Mesothelial cell of epicardium (in vitro differentiated cells): ENCODE measurements around the gene FXR1. TPM values are rescaled to one million over a fixed set of nuclear protein-coding genes. Genes with fewer than 3 reads are reported as not detected.

ENCODE experiments used
- DNase-seq, 2 experiments: peaks; one replicate each; pipeline ENCODE4 v3.0.0; 2021; ENCODE audit warnings: low spot score in 2 of 2; ENCODE audit not compliant: unreplicated experiment in 2 of 2
- H3K27ac Mint-ChIP-seq: 2 replicates; pipeline ENCODE4 v1.8.0; 2021; ENCODE audit warnings: mixed read lengths
- H3K27me3 Mint-ChIP-seq: 2 replicates; pipeline ENCODE4 v1.8.0; 2021; ENCODE audit warnings: low read depth, mixed read lengths
- H3K36me3 Mint-ChIP-seq: 2 replicates; pipeline ENCODE4 v1.8.0; 2021; ENCODE audit warnings: mixed read lengths
- H3K4me1 Mint-ChIP-seq: 2 replicates; pipeline ENCODE4 v1.8.0; 2021; ENCODE audit warnings: mixed read lengths
- H3K4me3 Mint-ChIP-seq: 2 replicates; pipeline ENCODE4 v1.8.0; 2021; ENCODE audit warnings: mild to moderate bottlenecking, moderate library complexity, mixed read lengths
- H3K9me3 Mint-ChIP-seq: 2 replicates; pipeline ENCODE4 v1.8.0; 2021; ENCODE audit warnings: mixed read lengths
- total RNA-seq: library from RNA; stranded (reverse); gene quantifications from 3 replicates; pipeline ENCODE4 v1.2.1, GENCODE V29; 2021
- TF ChIP-seq, protein P1 (sequence below): fragments of 200-600 bp; sonication (generic); IDR thresholded peaks from one replicate; pipeline ENCODE4 v1.5.0; 2021; ENCODE audit warnings: antibody characterized with exemption; ENCODE audit not compliant: unreplicated experiment

FXR1 gene
- total RNA-seq, 1 donor from 2014 or later = 211 TPM

- DNase-seq = no peak
- Mint-ChIP-seq H3K36me3 (peaks cover 20% of the 10 kb centered on the region), H3K4me3 (no peak overlapping the region), H3K27ac (no peak overlapping the region), H3K9me3 (no peaks in the 10 kb centered on the region), H3K4me1 (no peaks in the 10 kb centered on the region), H3K27me3 (no peaks in the 10 kb centered on the region)
- TF ChIP-seq, protein P1, sequence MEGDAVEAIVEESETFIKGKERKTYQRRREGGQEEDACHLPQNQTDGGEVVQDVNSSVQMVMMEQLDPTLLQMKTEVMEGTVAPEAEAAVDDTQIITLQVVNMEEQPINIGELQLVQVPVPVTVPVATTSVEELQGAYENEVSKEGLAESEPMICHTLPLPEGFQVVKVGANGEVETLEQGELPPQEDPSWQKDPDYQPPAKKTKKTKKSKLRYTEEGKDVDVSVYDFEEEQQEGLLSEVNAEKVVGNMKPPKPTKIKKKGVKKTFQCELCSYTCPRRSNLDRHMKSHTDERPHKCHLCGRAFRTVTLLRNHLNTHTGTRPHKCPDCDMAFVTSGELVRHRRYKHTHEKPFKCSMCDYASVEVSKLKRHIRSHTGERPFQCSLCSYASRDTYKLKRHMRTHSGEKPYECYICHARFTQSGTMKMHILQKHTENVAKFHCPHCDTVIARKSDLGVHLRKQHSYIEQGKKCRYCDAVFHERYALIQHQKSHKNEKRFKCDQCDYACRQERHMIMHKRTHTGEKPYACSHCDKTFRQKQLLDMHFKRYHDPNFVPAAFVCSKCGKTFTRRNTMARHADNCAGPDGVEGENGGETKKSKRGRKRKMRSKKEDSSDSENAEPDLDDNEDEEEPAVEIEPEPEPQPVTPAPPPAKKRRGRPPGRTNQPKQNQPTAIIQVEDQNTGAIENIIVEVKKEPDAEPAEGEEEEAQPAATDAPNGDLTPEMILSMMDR = no peak
Measured at GRCh38 chr3:180970931-180971330, 58.5 kb downstream of the FXR1 start.

GRCh38 chr3:180973543-180973942 lies 61.1 kb downstream of the FXR1 start:
- H3K4me3 Mint-ChIP-seq = no peak overlapping the region

GRCh38 chr3:180974286-180974685 lies 61.8 kb downstream of the FXR1 start:
- H3K4me1 Mint-ChIP-seq = no peaks in the 10 kb centered on the region
- TF ChIP-seq, protein P1 = no peak
- no peak overlapping the region for H3K4me3 Mint-ChIP-seq
- no peaks in the 10 kb centered on the region for H3K9me3 Mint-ChIP-seq
- no peak overlapping the region for H3K27ac Mint-ChIP-seq
- H3K36me3 Mint-ChIP-seq = peaks cover 11% of the 10 kb centered on the region
- no peak for DNase-seq
- H3K27me3 Mint-ChIP-seq = no peaks in the 10 kb centered on the region

More at GRCh38 chr3:180973543-180973942, 61.1 kb downstream of the FXR1 start:
- H3K27me3 Mint-ChIP-seq = no peaks in the 10 kb centered on the region
- no peaks in the 10 kb centered on the region for H3K9me3 Mint-ChIP-seq
- H3K36me3 Mint-ChIP-seq = peaks cover 12% of the 10 kb centered on the region
- H3K4me1 Mint-ChIP-seq = no peaks in the 10 kb centered on the region
- TF ChIP-seq, protein P1 = no peak
- H3K27ac Mint-ChIP-seq = no peak overlapping the region
- DNase-seq = no peak

DNA sequence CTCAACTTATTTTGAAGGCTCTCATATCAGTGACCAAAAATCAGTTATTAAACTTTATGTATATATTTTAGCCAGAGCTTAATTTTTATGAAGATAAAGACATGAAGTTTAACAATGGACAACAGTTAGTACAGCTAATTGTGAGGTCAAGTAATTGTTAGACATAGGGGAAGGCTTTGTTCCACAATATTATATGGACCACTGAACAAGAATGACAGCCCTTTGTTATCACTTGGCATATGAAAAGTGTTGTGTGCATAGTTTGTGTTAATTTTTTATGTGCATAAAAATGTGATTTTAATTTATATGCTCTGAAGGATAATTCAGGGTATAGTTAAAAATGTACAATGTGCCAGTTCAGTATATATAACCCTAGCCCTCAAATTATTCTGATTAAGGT lies 65.0 kb downstream of the FXR1 start:
- no peaks in the 10 kb centered on the region for H3K27me3 Mint-ChIP-seq
- H3K27ac Mint-ChIP-seq = no peak overlapping the region
- TF ChIP-seq, protein P1 = no peak
- H3K4me3 Mint-ChIP-seq = no peak overlapping the region
- H3K36me3 Mint-ChIP-seq = peaks cover 3% of the 10 kb centered on the region
- no peaks in the 10 kb centered on the region for H3K9me3 Mint-ChIP-seq
- H3K4me1 Mint-ChIP-seq = no peaks in the 10 kb centered on the region
- no peak for DNase-seq

- Mint-ChIP-seq H3K9me3 (no peaks in the 10 kb centered on the region), H3K27me3 (no peaks in the 10 kb centered on the region), H3K36me3 (peaks cover 3% of the 10 kb centered on the region), H3K27ac (no peak overlapping the region), H3K4me1 (peaks cover 3% of the 10 kb centered on the region), H3K4me3 (no peak overlapping the region)
- DNase-seq = no peak
- TF ChIP-seq, protein P1 = no peak
Measured at GRCh38 chr3:180979961-180980360, 67.5 kb downstream of the FXR1 start.

DNA sequence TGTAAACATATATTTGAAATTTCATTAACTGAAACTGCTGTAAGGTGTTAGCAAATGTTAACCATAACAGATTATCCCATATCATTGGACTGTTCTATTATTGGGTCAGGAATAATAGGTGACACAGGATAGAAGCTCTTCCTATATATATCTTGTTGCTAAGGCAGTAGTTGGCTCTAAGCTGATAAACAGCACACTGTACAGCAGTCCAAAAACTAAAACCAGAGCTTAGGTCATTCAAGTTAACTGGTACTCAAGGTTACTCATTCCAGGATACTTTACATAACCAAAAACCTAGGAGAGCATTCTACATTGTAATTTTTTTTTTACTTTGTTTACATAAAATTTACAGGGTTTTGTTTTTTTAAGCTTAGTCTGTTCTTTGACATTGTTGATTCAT lies 68.1 kb downstream of the FXR1 start:
- H3K27me3 Mint-ChIP-seq = no peaks in the 10 kb centered on the region
- peaks cover 3% of the 10 kb centered on the region for H3K4me1 Mint-ChIP-seq
- no peak overlapping the region for H3K4me3 Mint-ChIP-seq
- peaks cover 3% of the 10 kb centered on the region for H3K36me3 Mint-ChIP-seq
- no peak overlapping the region for H3K27ac Mint-ChIP-seq
- H3K9me3 Mint-ChIP-seq = no peaks in the 10 kb centered on the region
- no peak for DNase-seq
- TF ChIP-seq, protein P1 = no peak
